GM12873 (cell line): ENCODE results near the gene FAM20B.
A peak's percentile ranks its signal among the peaks of the same experiment; 100 is the strongest.

ENCODE experiments used
- TF ChIP-seq, protein P1 (sequence below): IDR thresholded peaks from 2 replicates; pipeline ENCODE4 v1.5.1; 2012; ENCODE audit warnings: low read depth, mild to moderate bottlenecking, moderate library complexity, low read length, control low read depth; ENCODE audit not compliant: insufficient read depth; ENCODE audit errors: missing control alignments

Gene FAM20B

GRCh38 chr1:179001451-179001850, 24.2 kb upstream of the FAM20B start:
- TF ChIP-seq, protein P1, sequence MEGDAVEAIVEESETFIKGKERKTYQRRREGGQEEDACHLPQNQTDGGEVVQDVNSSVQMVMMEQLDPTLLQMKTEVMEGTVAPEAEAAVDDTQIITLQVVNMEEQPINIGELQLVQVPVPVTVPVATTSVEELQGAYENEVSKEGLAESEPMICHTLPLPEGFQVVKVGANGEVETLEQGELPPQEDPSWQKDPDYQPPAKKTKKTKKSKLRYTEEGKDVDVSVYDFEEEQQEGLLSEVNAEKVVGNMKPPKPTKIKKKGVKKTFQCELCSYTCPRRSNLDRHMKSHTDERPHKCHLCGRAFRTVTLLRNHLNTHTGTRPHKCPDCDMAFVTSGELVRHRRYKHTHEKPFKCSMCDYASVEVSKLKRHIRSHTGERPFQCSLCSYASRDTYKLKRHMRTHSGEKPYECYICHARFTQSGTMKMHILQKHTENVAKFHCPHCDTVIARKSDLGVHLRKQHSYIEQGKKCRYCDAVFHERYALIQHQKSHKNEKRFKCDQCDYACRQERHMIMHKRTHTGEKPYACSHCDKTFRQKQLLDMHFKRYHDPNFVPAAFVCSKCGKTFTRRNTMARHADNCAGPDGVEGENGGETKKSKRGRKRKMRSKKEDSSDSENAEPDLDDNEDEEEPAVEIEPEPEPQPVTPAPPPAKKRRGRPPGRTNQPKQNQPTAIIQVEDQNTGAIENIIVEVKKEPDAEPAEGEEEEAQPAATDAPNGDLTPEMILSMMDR = no peak

DNA sequence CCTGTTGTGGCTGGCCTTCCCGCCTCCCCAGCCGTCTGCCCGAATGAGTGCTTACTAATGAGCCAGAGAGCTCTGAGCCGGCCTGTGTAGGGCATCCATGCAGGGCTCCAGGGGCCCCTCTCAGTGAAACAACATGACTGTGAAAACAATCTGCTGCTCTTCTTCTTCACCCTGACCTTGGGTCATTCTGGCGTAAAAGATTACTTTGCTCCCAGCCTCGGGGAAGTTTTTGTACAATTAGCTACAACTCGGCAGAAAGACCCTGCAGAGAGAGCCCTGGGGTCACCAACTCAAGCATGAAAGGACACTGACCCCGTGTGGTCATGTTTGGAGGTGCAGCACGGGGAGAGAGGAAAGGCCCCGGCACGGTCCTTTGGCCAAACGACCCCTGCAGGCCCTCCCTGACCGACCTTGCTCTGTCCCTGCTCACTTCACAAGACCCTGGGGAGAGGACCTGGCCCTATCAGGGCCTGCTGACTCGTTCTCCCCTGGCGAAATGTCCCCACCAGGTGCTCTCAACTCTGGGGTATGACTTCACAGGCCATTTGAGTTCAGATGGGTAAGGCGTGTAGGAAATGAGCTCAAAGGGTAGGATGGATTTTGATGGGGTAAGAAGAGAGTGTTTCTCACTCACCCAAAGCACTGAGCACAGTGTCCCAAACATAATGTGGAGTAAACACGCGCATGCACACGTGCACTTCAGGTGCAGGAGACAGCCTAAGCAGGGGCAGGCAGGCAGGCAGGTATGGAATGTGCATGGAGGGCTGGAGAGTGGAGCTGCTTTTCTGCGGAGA, 22.9 kb upstream of the FAM20B start:
- TF ChIP-seq, protein P1 = peak; percentile 97

DNA sequence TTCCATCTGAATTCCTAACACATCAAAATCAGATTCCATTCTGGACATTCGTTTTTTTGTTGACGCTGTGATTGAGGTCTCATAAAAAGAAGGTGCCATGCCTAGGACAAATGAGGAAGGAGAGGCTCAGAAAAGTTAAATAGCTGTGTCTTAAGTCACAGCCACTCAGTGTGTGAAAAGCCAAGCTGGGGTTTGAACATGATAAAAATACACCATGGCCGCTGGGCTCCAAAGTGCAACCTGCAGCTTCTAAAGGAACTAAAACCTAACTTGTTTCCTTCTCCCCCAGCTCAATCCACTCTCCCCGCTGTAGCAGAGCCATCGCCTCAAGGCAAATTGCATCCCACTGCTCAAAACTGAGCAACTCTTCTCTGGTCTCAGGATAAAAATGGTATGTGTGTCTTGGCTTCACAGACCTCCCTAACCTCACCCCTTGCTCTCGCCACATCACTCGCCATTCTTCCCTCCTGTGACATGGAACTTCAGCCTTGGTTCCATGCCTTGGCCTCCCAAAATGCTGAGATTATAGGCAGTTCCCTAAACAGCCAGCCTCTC, 22.1 kb upstream of the FAM20B start:
- TF ChIP-seq, protein P1 = no peak

- TF ChIP-seq, protein P1 = no peak
Measured at GRCh38 chr1:179007233-179007632, 18.5 kb upstream of the FAM20B start.

- TF ChIP-seq, protein P1 = no peak
Measured at GRCh38 chr1:179010671-179011070, 15.0 kb upstream of the FAM20B start.

DNA sequence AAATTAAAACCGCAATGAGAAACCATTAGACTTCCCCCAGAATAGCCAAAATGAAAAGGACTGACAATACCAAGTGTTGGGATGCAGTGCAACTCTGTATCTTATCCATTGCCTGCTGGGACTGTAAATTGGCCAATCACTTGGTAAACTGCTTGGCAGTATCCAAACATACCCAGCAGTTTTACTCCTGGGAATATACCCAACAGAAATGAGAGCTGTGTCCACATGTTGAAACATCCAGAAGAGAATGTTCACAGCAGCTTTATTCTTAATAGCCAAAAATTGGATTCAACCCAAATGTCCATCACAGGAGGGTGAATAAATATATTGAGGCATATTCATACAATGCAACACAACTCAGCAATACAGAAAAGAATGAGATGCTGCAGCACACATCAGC, 13.7 kb upstream of the FAM20B start:
- TF ChIP-seq, protein P1 = no peak

DNA sequence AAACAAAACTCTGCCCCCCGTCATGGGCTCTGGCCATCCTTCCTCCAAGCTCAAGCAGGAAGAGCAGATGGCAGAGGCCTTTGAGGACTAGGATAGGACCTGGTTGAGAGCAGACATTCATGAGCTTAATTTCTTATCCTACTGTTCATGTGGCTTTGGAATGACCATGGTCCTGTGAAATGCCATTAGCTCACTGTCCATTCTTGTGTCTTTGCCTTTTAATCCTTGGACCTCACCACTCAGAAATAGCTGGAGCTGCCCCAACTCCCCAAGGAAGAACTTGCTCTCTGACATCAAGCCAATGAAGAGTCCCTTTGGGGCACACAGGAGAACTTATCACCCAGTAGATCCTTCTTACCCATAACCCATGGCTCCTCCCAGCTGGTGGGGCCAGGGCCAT, 11.6 kb upstream of the FAM20B start:
- TF ChIP-seq, protein P1 = no peak
